HCT116 (cell line): ENCODE results near the gene IFNLR1. TPM values are rescaled to one million over a fixed set of nuclear protein-coding genes. Genes with fewer than 3 reads are reported as not detected.

Experiments used
- ATAC-seq: fragments of 200-7000 bp; cut with Tn5 transposase; 2 replicates; pipeline ENCODE4 v1.9.1; 2020; ENCODE audit warnings: mild to moderate bottlenecking, moderate library complexity
- BruUV-seq: library from RNA; stranded (reverse); fragments of 400-500 nt; replicated peaks from 2 replicates; lab custom pipeline; 2021; lab: Mats Ljungman, UMichigan
- CTCF ChIA-PET: fragments of 300-600 bp; sonication (Branson Sonifier 250); formaldehyde crosslinking; loops from one replicate; lab custom pipeline; 2021; ENCODE audit warnings: antibody characterized with exemption; lab: Charles Lee
- POLR2A ChIA-PET: fragments of 300-600, 350-600 bp; sonication (Branson Sonifier 250); formaldehyde crosslinking; loops from one replicate; lab custom pipeline; 2021; ENCODE audit warnings: antibody characterized with exemption; lab: Charles Lee
- RAD21 ChIA-PET, 2 experiments: fragments of 300-600 bp; sonication (Branson Sonifier 250); formaldehyde crosslinking; loops; one replicate each; lab custom pipeline; 2023; ENCODE audit warnings: low total read pairs in 2 of 2; ENCODE audit not compliant: uncharacterized antibody in 2 of 2, unreplicated experiment in 2 of 2, low non-redundant PET in 1 of 2; lab: Charles Lee
- DNase-seq: peaks from one replicate; pipeline ENCODE4 v3.0.0-alpha.2; 2010; ENCODE audit warnings: low read depth, low spot score
- H2AFZ ChIP-seq: fragments of 200-600 bp; shearing (Covaris generic), sonication (generic); 2 replicates; pipeline ENCODE4 v1.6.1; 2017; ENCODE audit warnings: low read depth, mixed run types, mixed read lengths, antibody characterized with exemption, low read length; ENCODE audit not compliant: poor library complexity, severe bottlenecking
- H3K27ac ChIP-seq: 2 replicates; pipeline ENCODE4 v1.5.1; 2012; ENCODE audit warnings: low read depth, low read length
- H3K27me3 ChIP-seq: fragments of 200-600 bp; sonication (generic); 2 replicates; pipeline ENCODE4 v1.6.1; 2016; ENCODE audit warnings: mixed run types, low read length, mixed read lengths; ENCODE audit not compliant: insufficient read depth
- H3K36me3 ChIP-seq, 2 experiments: fragments of 200-500 bp in 1 of 2; fragments of 200-600 bp in 1 of 2; sonication (Bioruptor generic) in 1 of 2; sonication (generic) in 1 of 2; 2 replicates each; pipeline versions ENCODE4 v1.5.1 to v1.6.1; 2014 to 2016; ENCODE audit warnings: low read length in 2 of 2, inconsistent platforms in 1 of 2, mixed read lengths in 1 of 2, mixed run types in 1 of 2; ENCODE audit not compliant: insufficient read depth in 2 of 2, control insufficient read depth in 1 of 2
- H3K4me1 ChIP-seq, 2 experiments: fragments of 200-600 bp in 1 of 2; sonication (generic) in 1 of 2; 2 replicates each; pipeline versions ENCODE4 v1.5.1 to v1.6.1; 2012 to 2017; ENCODE audit warnings: low read length in 2 of 2, inconsistent platforms in 1 of 2, mild to moderate bottlenecking in 1 of 2, mixed read lengths in 1 of 2, mixed run types in 1 of 2, moderate library complexity in 1 of 2; ENCODE audit not compliant: insufficient read depth in 2 of 2, control insufficient read depth in 1 of 2
- H3K4me2 ChIP-seq: fragments of 200-600 bp; sonication (generic); 2 replicates; pipeline ENCODE4 v1.6.1; 2017; ENCODE audit warnings: mixed run types, low read length, mixed read lengths
- H3K4me3 ChIP-seq, 2 experiments: fragments of 200-600 bp in 1 of 2; sonication (generic) in 1 of 2; replicated peaks in 1 of 2; 2 replicates each; pipeline ENCODE4 v1.5.1; 2011 to 2016; ENCODE audit warnings: low read length in 2 of 2, control low read depth in 1 of 2, low read depth in 1 of 2, mild to moderate bottlenecking in 1 of 2, mixed read lengths in 1 of 2, mixed run types in 1 of 2
- H3K79me2 ChIP-seq: fragments of 200-600 bp; sonication (generic); 2 replicates; pipeline ENCODE4 v1.6.1; 2017; ENCODE audit warnings: mild to moderate bottlenecking, mixed run types, low read length, moderate library complexity, mixed read lengths; ENCODE audit not compliant: insufficient read depth
- H3K9ac ChIP-seq: fragments of 200-600 bp; sonication (generic); 2 replicates; pipeline ENCODE4 v1.6.1; 2016; ENCODE audit warnings: low read length, mixed read lengths
- H3K9me2 ChIP-seq: fragments of 200-600 bp; sonication (generic), shearing (Covaris generic); 2 replicates; pipeline ENCODE4 v1.6.1; 2017; ENCODE audit warnings: mixed run types, mild to moderate bottlenecking, moderate library complexity; ENCODE audit not compliant: insufficient read depth
- H3K9me3 ChIP-seq, 2 experiments: fragments of 200-500 bp in 1 of 2; fragments of 200-600 bp in 1 of 2; sonication (Bioruptor generic) in 1 of 2; sonication (generic) in 1 of 2; 2 replicates each; pipeline ENCODE4 v1.6.1; 2014 to 2017; ENCODE audit warnings: low read length in 2 of 2, mixed read lengths in 2 of 2, inconsistent platforms in 1 of 2, low read depth in 1 of 2, mild to moderate bottlenecking in 1 of 2, mixed run types in 1 of 2, moderate library complexity in 1 of 2; ENCODE audit not compliant: control insufficient read depth in 1 of 2, insufficient read depth in 1 of 2
- H4K20me1 ChIP-seq: fragments of 200-600 bp; sonication (generic), shearing (Covaris generic); 2 replicates; pipeline ENCODE4 v1.6.1; 2017; ENCODE audit warnings: mixed run types, mild to moderate bottlenecking, moderate library complexity; ENCODE audit not compliant: insufficient read depth
- ELF1 ChIP-seq: IDR thresholded peaks from 2 replicates; pipeline ENCODE4 v1.6.1; 2012; ENCODE audit warnings: low read depth, borderline replicate concordance
- EZH2 ChIP-seq: fragments of 200-600 bp; sonication (generic); IDR thresholded peaks from 2 replicates; pipeline ENCODE4 v1.6.1; 2017; ENCODE audit warnings: antibody characterized with exemption, mixed run types
- POLR2AphosphoS5 ChIP-seq: IDR thresholded peaks from 2 replicates; pipeline ENCODE4 v1.6.1; 2011; ENCODE audit warnings: mild to moderate bottlenecking, low read depth, low read length, moderate library complexity
- SP1 ChIP-seq: IDR thresholded peaks from 2 replicates; pipeline ENCODE4 v1.6.1; 2012; ENCODE audit warnings: low read depth
- YY1 ChIP-seq: IDR thresholded peaks from 2 replicates; pipeline ENCODE4 v1.6.1; 2011; ENCODE audit warnings: low read length, low read depth, moderate library complexity, mild to moderate bottlenecking; ENCODE audit not compliant: insufficient replicate concordance; ENCODE audit errors: extremely low read depth
- ZFX ChIP-seq: fragments of 450-650 bp; IDR thresholded peaks from 2 replicates; pipeline ENCODE4 v1.6.1; 2017
- ZNF274 ChIP-seq: fragments of 200-500 bp; sonication (Bioruptor generic); IDR thresholded peaks from 2 replicates; pipeline ENCODE4 v1.6.1; 2014; ENCODE audit warnings: mild to moderate bottlenecking, low read depth, low read length, inconsistent platforms
- intact Hi-C: fragments of 100-400 bp; cut with micrococcal nuclease; formaldehyde crosslinking; loops from 2 replicates; pipeline ENCODE4 v1.10.0; 2022
- total RNA-seq: library from RNA; stranded (reverse); gene quantifications from one replicate; pipeline ENCODE4 v1.2.1, GENCODE V29; 2021; ENCODE audit not compliant: unreplicated experiment
- TF ChIP-seq, protein P1 (sequence below): IDR thresholded peaks from 2 replicates; pipeline ENCODE4 v1.6.1; 2012
- TF ChIP-seq, protein P2 (sequence below): IDR thresholded peaks from 2 replicates; pipeline ENCODE4 v1.6.1; 2012; ENCODE audit warnings: low read depth

The IFNLR1 gene
- total RNA-seq, 1 experiment from 2014 or later = 7.6 TPM

DNA sequence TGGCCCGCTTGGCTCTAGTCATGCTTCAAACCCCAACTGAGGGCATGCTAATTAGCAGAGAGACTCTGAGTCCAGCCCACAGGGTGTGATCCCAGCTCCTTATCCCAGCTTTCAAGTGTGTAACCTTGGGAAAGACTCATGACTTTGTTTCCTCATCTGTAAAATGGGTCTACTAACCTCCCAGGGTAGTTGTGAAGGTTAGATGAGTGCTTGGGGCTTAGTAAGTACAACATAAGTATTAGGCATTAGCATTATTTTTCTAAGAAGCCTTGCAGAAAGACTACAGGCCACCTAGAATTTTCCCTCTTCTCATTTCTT, 78.0 kb downstream of the IFNLR1 start:
- H4K20me1 ChIP-seq = no peaks in the 10 kb centered on the region
- H3K27ac ChIP-seq = peak overlapping the region; percentile 66
- POLR2A ChIA-PET = no interaction called here
- peaks cover 9 to 48% of the 10 kb centered on the region in 2 experiments for H3K4me1 ChIP-seq
- no peaks in the 10 kb centered on the region for H3K9me3 ChIP-seq
- no peaks in the 10 kb centered on the region for H3K27me3 ChIP-seq
- intact Hi-C loops = no loop called here
- H3K4me3 ChIP-seq = peak overlapping the region; percentile 71 to 78
- no peaks in the 10 kb centered on the region; the same call in 1 of the 2 replicates for H3K79me2 ChIP-seq
- peak overlapping the region; percentile 83 for H3K9ac ChIP-seq
- BruUV-seq = no TSS peak
- DNase-seq (no peak), ATAC-seq (no peak)
- H3K36me3 ChIP-seq = no peaks in the 10 kb centered on the region
- CTCF ChIA-PET = no interaction called here
- no peak for TF ChIP-seq ZFX
- TF ChIP-seq, protein P1, sequence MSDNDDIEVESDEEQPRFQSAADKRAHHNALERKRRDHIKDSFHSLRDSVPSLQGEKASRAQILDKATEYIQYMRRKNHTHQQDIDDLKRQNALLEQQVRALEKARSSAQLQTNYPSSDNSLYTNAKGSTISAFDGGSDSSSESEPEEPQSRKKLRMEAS = peak; percentile 29
- no peaks in the 10 kb centered on the region for H3K9me2 ChIP-seq
- no peak overlapping the region for H2AFZ ChIP-seq
- RAD21 ChIA-PET = no interaction called here
- peak overlapping the region; percentile 95 for H3K4me2 ChIP-seq

DNA sequence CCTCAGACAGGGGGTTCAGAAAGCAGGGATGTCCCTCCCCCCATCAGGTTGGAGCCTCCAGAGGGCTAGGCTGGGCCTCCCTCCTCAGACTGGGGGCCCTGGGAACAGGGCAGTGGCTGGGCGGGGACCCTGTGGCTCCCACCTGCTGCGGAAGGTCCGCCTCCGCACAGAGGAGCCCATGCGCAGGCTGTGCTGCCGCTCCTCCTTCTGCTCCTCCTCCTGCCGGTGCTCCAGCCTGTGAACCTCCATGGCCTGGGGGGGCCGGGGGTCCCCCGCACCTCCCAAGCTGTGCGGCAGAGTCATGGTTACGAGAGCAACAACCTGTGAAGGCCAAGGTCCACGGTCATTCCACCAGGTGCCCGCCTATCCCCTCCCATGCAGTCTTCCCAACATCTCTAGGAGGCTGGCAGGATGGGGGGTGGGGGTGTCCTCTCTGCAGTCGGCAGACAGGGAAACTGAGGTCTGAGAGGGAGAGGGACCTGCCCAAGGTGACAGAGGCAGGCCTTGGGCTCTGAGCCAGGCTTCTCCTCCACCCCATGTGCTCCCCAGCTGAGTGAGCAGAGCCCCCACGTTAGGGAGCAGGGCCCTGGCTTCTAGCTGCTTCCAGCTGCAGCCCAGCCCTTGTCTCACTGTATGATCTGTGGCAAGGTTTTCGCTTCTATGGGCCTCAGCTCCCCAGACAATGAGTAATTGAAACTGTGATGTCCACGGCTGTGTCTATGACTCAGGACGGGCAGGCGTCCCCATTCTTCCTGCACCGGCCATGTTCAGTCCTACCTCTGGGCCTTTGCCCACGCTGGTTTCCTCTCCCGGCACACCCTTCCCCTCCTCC, 78.5 kb downstream of the IFNLR1 start:
- H3K9me3 ChIP-seq = no peaks in the 10 kb centered on the region
- BruUV-seq = TSS peak; percentile 49
- peak overlapping the region; percentile 71 to 78 for H3K4me3 ChIP-seq
- no peaks in the 10 kb centered on the region for H4K20me1 ChIP-seq
- no peaks in the 10 kb centered on the region; the same call in 1 of the 2 replicates for H3K79me2 ChIP-seq
- ChIA-PET CTCF (no interaction called here), RAD21 (no interaction called here)
- ATAC-seq (peak; percentile 89), DNase-seq (peak; percentile 32)
- H3K9ac ChIP-seq = peak overlapping the region; percentile 83
- peaks cover 9 to 48% of the 10 kb centered on the region in 2 experiments for H3K4me1 ChIP-seq
- H3K27ac ChIP-seq = peak overlapping the region; percentile 66
- intact Hi-C loops = no loop called here
- no peaks in the 10 kb centered on the region for H3K27me3 ChIP-seq
- no peaks in the 10 kb centered on the region for H3K36me3 ChIP-seq
- TF ChIP-seq POLR2AphosphoS5 (peak; percentile 40), EZH2 (no peak), ZNF274 (no peak), YY1 (peak; percentile 50), ELF1 (no peak), SP1 (no peak)
- TF ChIP-seq, protein P2, sequence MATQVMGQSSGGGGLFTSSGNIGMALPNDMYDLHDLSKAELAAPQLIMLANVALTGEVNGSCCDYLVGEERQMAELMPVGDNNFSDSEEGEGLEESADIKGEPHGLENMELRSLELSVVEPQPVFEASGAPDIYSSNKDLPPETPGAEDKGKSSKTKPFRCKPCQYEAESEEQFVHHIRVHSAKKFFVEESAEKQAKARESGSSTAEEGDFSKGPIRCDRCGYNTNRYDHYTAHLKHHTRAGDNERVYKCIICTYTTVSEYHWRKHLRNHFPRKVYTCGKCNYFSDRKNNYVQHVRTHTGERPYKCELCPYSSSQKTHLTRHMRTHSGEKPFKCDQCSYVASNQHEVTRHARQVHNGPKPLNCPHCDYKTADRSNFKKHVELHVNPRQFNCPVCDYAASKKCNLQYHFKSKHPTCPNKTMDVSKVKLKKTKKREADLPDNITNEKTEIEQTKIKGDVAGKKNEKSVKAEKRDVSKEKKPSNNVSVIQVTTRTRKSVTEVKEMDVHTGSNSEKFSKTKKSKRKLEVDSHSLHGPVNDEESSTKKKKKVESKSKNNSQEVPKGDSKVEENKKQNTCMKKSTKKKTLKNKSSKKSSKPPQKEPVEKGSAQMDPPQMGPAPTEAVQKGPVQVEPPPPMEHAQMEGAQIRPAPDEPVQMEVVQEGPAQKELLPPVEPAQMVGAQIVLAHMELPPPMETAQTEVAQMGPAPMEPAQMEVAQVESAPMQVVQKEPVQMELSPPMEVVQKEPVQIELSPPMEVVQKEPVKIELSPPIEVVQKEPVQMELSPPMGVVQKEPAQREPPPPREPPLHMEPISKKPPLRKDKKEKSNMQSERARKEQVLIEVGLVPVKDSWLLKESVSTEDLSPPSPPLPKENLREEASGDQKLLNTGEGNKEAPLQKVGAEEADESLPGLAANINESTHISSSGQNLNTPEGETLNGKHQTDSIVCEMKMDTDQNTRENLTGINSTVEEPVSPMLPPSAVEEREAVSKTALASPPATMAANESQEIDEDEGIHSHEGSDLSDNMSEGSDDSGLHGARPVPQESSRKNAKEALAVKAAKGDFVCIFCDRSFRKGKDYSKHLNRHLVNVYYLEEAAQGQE = no peak
- TF ChIP-seq, protein P1 = peak; percentile 61
- TF ChIP-seq, all 23 proteins: peak for 3
- peak overlapping the region; percentile 75 for H2AFZ ChIP-seq
- peak overlapping the region; percentile 95 for H3K4me2 ChIP-seq
- H3K9me2 ChIP-seq = no peaks in the 10 kb centered on the region
- POLR2A ChIA-PET = no interaction called here
